K562 (cell line): ENCODE results near the gene PRKCQ. TPM values are rescaled to one million over a fixed set of nuclear protein-coding genes. Genes with fewer than 3 reads are reported as not detected.

Source experiments
- ATAC-seq: fragments of 200-7000 bp; cut with Tn5 transposase; 3 replicates; pipeline ENCODE4 v1.9.1; 2020; ENCODE audit warnings: moderate library complexity
- BruUV-seq: library from RNA; stranded (reverse); fragments of 400-500 nt; replicated peaks from 2 replicates; lab custom pipeline; 2021; lab: Mats Ljungman, UMichigan
- CTCF ChIA-PET: fragments of 300-600 bp; formaldehyde crosslinking; extraction: SDS; loops from one replicate; lab custom pipeline; 2021; ENCODE audit warnings: low intra/inter-chr PET ratio; lab: Yijun Ruan, JAX
- POLR2A ChIA-PET: fragments of 300-600, 350-650 bp; sonication (Branson Sonifier 250); formaldehyde crosslinking; extraction: SDS; loops from one replicate; lab custom pipeline; 2021; ENCODE audit warnings: antibody characterized with exemption, inconsistent platforms; lab: Yijun Ruan, JAX
- DNase-seq, 4 experiments: peaks; one replicate each; pipeline versions ENCODE4 v3.0.0 to v3.0.0-alpha.2; 2011 to 2018; ENCODE audit warnings: low spot score in 3 of 4, mixed read lengths in 3 of 4; ENCODE audit errors: extremely low read depth in 1 of 4
- FAIRE-seq: peaks from 2 replicates; lab custom pipeline; 2011; peaks lifted over from hg19 to GRCh38; lab: Jason Lieb, UNC
- H2AFZ ChIP-seq: 2 replicates; pipeline ENCODE4 v1.6.0; 2011; ENCODE audit warnings: low read depth, low read length, control low read depth, inconsistent platforms
- H3K27ac ChIP-seq: fragments of 200-600 bp; 3 replicates; pipeline ENCODE4 v1.8.0; 2011; ENCODE audit warnings: low read depth, mild to moderate bottlenecking, control low read depth, inconsistent platforms, low read length, moderate library complexity, mixed read lengths; ENCODE audit errors: extremely low read depth
- H3K27me3 ChIP-seq, 2 experiments: fragments of 300-600 bp in 1 of 2; 2 replicates in 1 of 2; 3 replicates in 1 of 2; pipeline versions ENCODE4 v1.6.0 to v1.8.0; 2011; ENCODE audit warnings: inconsistent platforms in 2 of 2, low read length in 2 of 2, mild to moderate bottlenecking in 1 of 2, mixed read lengths in 1 of 2, moderate library complexity in 1 of 2; ENCODE audit not compliant: control insufficient read depth in 2 of 2, insufficient read depth in 2 of 2
- H3K36me3 ChIP-seq: fragments of 300-600 bp; 3 replicates; pipeline ENCODE4 v1.8.0; 2011; ENCODE audit warnings: mild to moderate bottlenecking, low read length, inconsistent platforms; ENCODE audit not compliant: control insufficient read depth, insufficient read depth
- H3K4me1 ChIP-seq, 2 experiments: fragments of 200-600 bp in 1 of 2; replicated peaks in 1 of 2; 2 replicates in 1 of 2; 3 replicates in 1 of 2; pipeline versions ENCODE4 v1.5.1 to v1.8.0; 2011; ENCODE audit warnings: inconsistent platforms in 2 of 2, low read length in 2 of 2, mild to moderate bottlenecking in 1 of 2, mixed read lengths in 1 of 2, moderate library complexity in 1 of 2; ENCODE audit not compliant: control insufficient read depth in 2 of 2, insufficient read depth in 2 of 2
- H3K4me2 ChIP-seq: 2 replicates; pipeline ENCODE4 v1.6.1; 2011; ENCODE audit warnings: low read length, control low read depth, inconsistent platforms, mixed read lengths; ENCODE audit not compliant: insufficient read depth
- H3K4me3 ChIP-seq: fragments of 200-600 bp; sonication (generic), shearing (Covaris generic); 2 replicates; pipeline ENCODE4 v1.5.1; 2016; ENCODE audit warnings: control low read depth, inconsistent platforms
- H3K79me2 ChIP-seq: fragments of 200-600 bp; 3 replicates; pipeline ENCODE4 v1.8.0; 2011; ENCODE audit warnings: low read length, inconsistent platforms; ENCODE audit not compliant: control insufficient read depth, insufficient read depth
- H3K9ac ChIP-seq, 2 experiments: 2 replicates each; pipeline versions ENCODE4 v1.6.0 to v1.6.1; 2011; ENCODE audit warnings: low read depth in 2 of 2, low read length in 2 of 2, control low read depth in 1 of 2, inconsistent platforms in 1 of 2, mild to moderate bottlenecking in 1 of 2, mixed read lengths in 1 of 2; ENCODE audit not compliant: insufficient read depth in 1 of 2
- H3K9me1 ChIP-seq: one replicate; pipeline ENCODE4 v1.6.0; 2011; ENCODE audit warnings: inconsistent platforms, mild to moderate bottlenecking, low read length, moderate library complexity; ENCODE audit not compliant: control insufficient read depth, insufficient read depth
- H3K9me3 ChIP-seq: replicated peaks from 2 replicates; pipeline ENCODE4 v1.5.1; 2011; ENCODE audit warnings: low read depth, low read length, inconsistent platforms; ENCODE audit not compliant: control insufficient read depth, insufficient read depth
- H4K20me1 ChIP-seq: replicated peaks from 2 replicates; pipeline ENCODE4 v1.6.1; 2011; ENCODE audit warnings: low read length, inconsistent platforms, mixed read lengths; ENCODE audit not compliant: control insufficient read depth, insufficient read depth
- BCOR ChIP-seq: fragments of 450-650 bp; IDR thresholded peaks from 2 replicates; pipeline ENCODE4 v1.6.1; 2016
- CBX8 ChIP-seq: fragments of 200-600 bp; sonication (generic); IDR thresholded peaks from 2 replicates; pipeline ENCODE4 v1.6.1; 2012; ENCODE audit warnings: borderline replicate concordance, mixed run types, low read depth, mild to moderate bottlenecking, moderate library complexity, mixed read lengths, low read length, control low read depth, inconsistent platforms; ENCODE audit not compliant: poor library complexity, severe bottlenecking; ENCODE audit errors: extremely low read depth
- KDM1A ChIP-seq, 2 experiments: fragments of 450-650 bp; IDR thresholded peaks; 2 replicates each; pipeline ENCODE4 v1.6.1; 2016; ENCODE audit warnings: mild to moderate bottlenecking in 2 of 2
- TSC22D4 ChIP-seq: fragments of 450-650 bp; IDR thresholded peaks from 2 replicates; pipeline ENCODE4 v1.6.1; 2016; ENCODE audit warnings: missing genetic modification characterization, missing biosample characterization, control low read depth
- ZKSCAN1 ChIP-seq: fragments of 150-350 bp; IDR thresholded peaks from 2 replicates; pipeline ENCODE4 v1.6.1; 2016; ENCODE audit warnings: low read depth, low read length
- ZNF184 ChIP-seq: sonication (generic); formaldehyde crosslinking; IDR thresholded peaks from 2 replicates; pipeline ENCODE4 v1.5.0; 2020; ENCODE audit warnings: missing genetic modification reagents
- ZNF263 ChIP-seq: sonication (generic); formaldehyde crosslinking; IDR thresholded peaks from 2 replicates; pipeline ENCODE4 v1.8.0; 2022; ENCODE audit warnings: mild to moderate bottlenecking, missing genetic modification reagents, borderline replicate concordance
- ZSCAN32 ChIP-seq: fragments of 450-650 bp; formaldehyde crosslinking; IDR thresholded peaks from 2 replicates; pipeline ENCODE4 v1.4.0; 2020; ENCODE audit warnings: mild to moderate bottlenecking, moderate library complexity
- WGBS: fragments of 100-300 bp; shearing (Covaris generic); methylation state at CpG from one replicate; pipeline ENCODE4 v1.1.6; 2016; ENCODE audit warnings: low coverage, mixed read lengths; ENCODE audit not compliant: insufficient coverage; ENCODE audit errors: missing lambda C conversion rate; 5-methylcytosine and 5-hydroxymethylcytosine counted together
- in situ Hi-C: fragments of 300-500 bp; cut with MboI; formaldehyde crosslinking; loops from 4 replicates; pipeline ENCODE4 v1.15.0; 2018; ENCODE audit warnings: inconsistent platforms, mixed read lengths
- intact Hi-C: fragments of 100-400 bp; cut with micrococcal nuclease; formaldehyde crosslinking; loops from 2 replicates; pipeline ENCODE4 v1.14.2; 2022
- polyA plus RNA-seq, 8 experiments: library from polyadenylated mRNA; depleted of rRNA in 4 of 8; stranded (reverse) in 5 of 8; unstranded in 3 of 8; fragments of >200 nt; fragmentation: Nextera tagmentation in 2 of 8; fragmentation: Illumina TruSeq in 1 of 8; extraction: Ambion mirVana in 2 of 8; extraction: Trizol in 1 of 8; gene quantifications; 2 replicates each; pipeline versions ENCODE4 v1.2.1 to v1.2.3, GENCODE V29; 2011 to 2014; ENCODE audit warnings: inconsistent platforms in 1 of 8, missing spikeins in 1 of 8
- total RNA-seq, 7 experiments: library from RNA; depleted of rRNA in 6 of 7; stranded (reverse); fragments of >200 nt in 6 of 7; fragmentation: Illumina TruSeq in 2 of 7; extraction: Trizol in 2 of 7; gene quantifications; 2 replicates each; pipeline versions ENCODE4 v1.2.1 to v1.2.3, GENCODE V29; 2011 to 2021; ENCODE audit warnings: low replicate concordance in 1 of 7

PRKCQ gene
- total and polyA plus RNA-seq, 9 of the 15 experiments (the other 6 are each of a cell fraction or from before 2014, with no cell fraction given): 4.4 to 23.3 (median 14.6) TPM

DNA sequence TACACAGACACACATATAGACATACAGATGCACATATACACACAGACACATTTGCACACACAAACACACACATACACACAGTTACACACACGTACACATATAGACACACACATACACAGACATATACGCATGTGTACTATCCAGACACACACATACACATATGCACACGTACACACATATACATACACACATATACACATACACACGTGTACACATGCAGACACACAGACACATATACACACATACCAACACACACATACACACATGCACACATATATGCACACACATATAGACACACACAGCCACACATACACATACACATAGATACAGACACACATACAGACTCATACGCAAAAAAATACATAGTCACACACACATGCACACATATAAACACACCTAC is 193.1 kb downstream of the PRKCQ start:
- no peak overlapping the region for H3K4me2 ChIP-seq
- BruUV-seq: no TSS peak
- in situ Hi-C loops: loop anchor here (25.0 kb wide), 1 partner anchor 450 kb away; no protein-coding TSS in a partner anchor
- no peak for DNase-seq
- H3K79me2 ChIP-seq: no peaks in the 10 kb centered on the region
- no peaks in the 10 kb centered on the region; a peak in 2 of 5 replicates for H3K4me1 ChIP-seq
- POLR2A ChIA-PET: no interaction called here
- no peak overlapping the region for H2AFZ ChIP-seq
- FAIRE-seq: no peak
- H3K9ac ChIP-seq: no peak overlapping the region
- no peaks in the 10 kb centered on the region for H3K36me3 ChIP-seq
- intact Hi-C loops: no loop called here
- no peak for ATAC-seq
- no peak overlapping the region; the same call in 2 of the 3 replicates for H3K27ac ChIP-seq
- peaks cover 10 to 38% of the 10 kb centered on the region in 2 experiments; a peak in 4 of 5 replicates for H3K27me3 ChIP-seq
- 0% methylated on average over 5 of the region's 5 CpGs for WGBS
- H3K9me1 ChIP-seq: no peaks in the 10 kb centered on the region
- no peaks in the 10 kb centered on the region for H4K20me1 ChIP-seq
- no peaks in the 10 kb centered on the region; the same call in 1 of the 2 replicates for H3K9me3 ChIP-seq
- CTCF ChIA-PET: no interaction called here
- no peak overlapping the region for H3K4me3 ChIP-seq
- TF ChIP-seq KDM1A (IDR thresholded peaks at IDR 0.05): peak in 1 of 2 experiments; percentile 77; a peak in 2 of 4 replicates
- TF ChIP-seq TSC22D4 (tag): 0 out of 2 replicates have a peak, but pooled peaks have one; percentile 43
- no peak for TF ChIP-seq ZKSCAN1

DNA sequence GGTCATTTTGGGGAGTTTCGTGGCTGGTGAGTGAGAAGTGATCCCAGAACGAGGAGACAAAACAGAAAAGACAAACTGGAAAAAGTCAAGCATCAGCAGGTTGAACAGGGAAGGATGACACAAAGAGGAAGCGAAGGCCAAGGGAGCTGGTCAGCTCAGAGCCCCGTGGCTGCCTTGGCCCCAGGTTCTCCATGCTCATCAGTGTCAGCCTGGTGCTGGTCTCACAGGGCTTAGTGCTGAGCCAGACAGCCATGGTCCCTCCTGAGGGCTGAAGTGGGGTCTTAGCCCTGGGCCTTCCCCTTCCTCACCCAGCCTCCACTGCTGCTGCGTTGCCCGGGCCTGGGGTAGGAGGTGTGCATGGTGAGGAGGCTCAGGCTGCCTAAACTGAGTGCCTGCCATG is 193.7 kb downstream of the PRKCQ start:
- no TSS peak for BruUV-seq
- H3K27ac ChIP-seq: no peak overlapping the region
- TF ChIP-seq BCOR: no peak
- no peak for TF ChIP-seq ZNF184 (CRISPR knock-in tag)
- TF ChIP-seq ZNF263 (CRISPR knock-in tag): no peak
- no peak for TF ChIP-seq CBX8
- no peak for TF ChIP-seq ZSCAN32 (CRISPR knock-in tag)
- in situ Hi-C loops (loop anchor here (25.0 kb wide), 1 partner anchor 449 kb away; no protein-coding TSS in a partner anchor), intact Hi-C loops (no loop called here)
- no peaks in the 10 kb centered on the region for H4K20me1 ChIP-seq
- no peak overlapping the region for H3K4me2 ChIP-seq
- H3K79me2 ChIP-seq: no peaks in the 10 kb centered on the region
- H3K4me1 ChIP-seq: no peaks in the 10 kb centered on the region; a peak in 1 of 5 replicates
- H3K9me1 ChIP-seq: no peaks in the 10 kb centered on the region
- no peak for FAIRE-seq
- H3K36me3 ChIP-seq: no peaks in the 10 kb centered on the region
- DNase-seq: no peak
- H3K9ac ChIP-seq: peak overlapping the region in 1 of 2 experiments; percentile 45; a peak in 1 of 4 replicates
- no peak overlapping the region for H3K4me3 ChIP-seq
- no peaks in the 10 kb centered on the region; the same call in 1 of the 2 replicates for H3K9me3 ChIP-seq
- no peak overlapping the region for H2AFZ ChIP-seq
- WGBS: 0% methylated on average over 6 of the region's 6 CpGs
- ChIA-PET CTCF (no interaction called here), POLR2A (no interaction called here)
- H3K27me3 ChIP-seq: peaks cover 10 to 38% of the 10 kb centered on the region in 2 experiments; a peak in 4 of 5 replicates
- ATAC-seq: no peak
